Lung (tissue), 12 donors: ENCODE measurements around the gene TMEM60. TPM values are rescaled to one million over a fixed set of nuclear protein-coding genes. Genes with fewer than 3 reads are reported as not detected.
"Not testable (repeated sequence)": the region's sequence is repeated elsewhere in the genome, so short reads cannot be mapped to it uniquely, and the experiment has no call there.

Source experiments
- ATAC-seq: fragments of 200-7000 bp; cut with Tn5 transposase; one replicate; pipeline ENCODE4 v1.9.1; 2020; ENCODE audit warnings: moderate number of reproducible peaks; ENCODE audit not compliant: insufficient read depth, low FRiP score
- DNase-seq, 3 donors: peaks; one replicate each; pipeline ENCODE4 v3.0.0-alpha.2; 2013 to 2017
- H3K27ac ChIP-seq, 2 donors: one replicate each; pipeline ENCODE4 v1.5.1; 2013; ENCODE audit warnings: mild to moderate bottlenecking in 2 of 2, moderate library complexity in 2 of 2, control low read depth in 1 of 2, inconsistent platforms in 1 of 2, low read depth in 1 of 2, low read length in 1 of 2
- H3K27me3 ChIP-seq, 3 donors: one replicate each; pipeline ENCODE4 v1.5.1; 2013; ENCODE audit warnings: low read length in 2 of 3; ENCODE audit not compliant: control insufficient read depth in 3 of 3, insufficient read depth in 3 of 3
- H3K36me3 ChIP-seq, 4 donors: one replicate each; pipeline ENCODE4 v1.5.1; 2013; ENCODE audit warnings: low read length in 4 of 4, mild to moderate bottlenecking in 1 of 4, moderate library complexity in 1 of 4; ENCODE audit not compliant: control insufficient read depth in 4 of 4, insufficient read depth in 4 of 4
- H3K4me1 ChIP-seq, 5 donors: one replicate each; pipeline ENCODE4 v1.5.1; 2013; ENCODE audit warnings: low read length in 5 of 5, mild to moderate bottlenecking in 2 of 5, moderate library complexity in 1 of 5; ENCODE audit not compliant: control insufficient read depth in 5 of 5, insufficient read depth in 5 of 5
- H3K4me3 ChIP-seq: one replicate; pipeline ENCODE4 v1.5.1; 2013; ENCODE audit warnings: mild to moderate bottlenecking, control low read depth, moderate library complexity
- H3K9ac ChIP-seq, 2 donors: one replicate each; pipeline ENCODE4 v1.5.1; 2013; ENCODE audit warnings: low read length in 2 of 2, control low read depth in 1 of 2; ENCODE audit not compliant: insufficient read depth in 1 of 2
- H3K9me3 ChIP-seq, 4 donors: one replicate each; pipeline ENCODE4 v1.5.1; 2013; ENCODE audit warnings: low read length in 3 of 4, mild to moderate bottlenecking in 1 of 4, moderate library complexity in 1 of 4; ENCODE audit not compliant: control insufficient read depth in 4 of 4, insufficient read depth in 3 of 4
- WGBS, 2 donors: extraction: QIAGEN DNeasy Blood & Tissue Kit; methylation state at CpG; one replicate each; pipeline ENCODE4 v1.1.7; 2013; 5-methylcytosine and 5-hydroxymethylcytosine counted together
- polyA plus RNA-seq, 2 donors: library from polyadenylated mRNA; stranded (reverse); fragments of 200-250 nt; gene quantifications; one replicate each; pipeline ENCODE4 v1.2.1, GENCODE V29; 2013
- total RNA-seq, 2 donors: library from RNA; depleted of rRNA in 1 of 2; stranded (reverse); fragments of >200 nt in 1 of 2; gene quantifications; one replicate each; pipeline ENCODE4 v1.2.1, GENCODE V29; 2014 to 2021
- TF ChIP-seq, protein P1 (sequence below): IDR thresholded peaks from 2 replicates; pipeline ENCODE4 v1.5.1; 2012; ENCODE audit warnings: mild to moderate bottlenecking; ENCODE audit errors: control extremely low read depth, extremely low read depth
- donor health status: control.
- donor health status: control.
- donor health status: Bipolar disorder and iron deficiency.
- donor health status: healthy.
- donor health status: DM: yes; HTN: yes; CAD: no.

Gene TMEM60
- total and polyA plus RNA-seq, 4 donors, result 12.2 to 46.4 (median 19.6) TPM

DNA sequence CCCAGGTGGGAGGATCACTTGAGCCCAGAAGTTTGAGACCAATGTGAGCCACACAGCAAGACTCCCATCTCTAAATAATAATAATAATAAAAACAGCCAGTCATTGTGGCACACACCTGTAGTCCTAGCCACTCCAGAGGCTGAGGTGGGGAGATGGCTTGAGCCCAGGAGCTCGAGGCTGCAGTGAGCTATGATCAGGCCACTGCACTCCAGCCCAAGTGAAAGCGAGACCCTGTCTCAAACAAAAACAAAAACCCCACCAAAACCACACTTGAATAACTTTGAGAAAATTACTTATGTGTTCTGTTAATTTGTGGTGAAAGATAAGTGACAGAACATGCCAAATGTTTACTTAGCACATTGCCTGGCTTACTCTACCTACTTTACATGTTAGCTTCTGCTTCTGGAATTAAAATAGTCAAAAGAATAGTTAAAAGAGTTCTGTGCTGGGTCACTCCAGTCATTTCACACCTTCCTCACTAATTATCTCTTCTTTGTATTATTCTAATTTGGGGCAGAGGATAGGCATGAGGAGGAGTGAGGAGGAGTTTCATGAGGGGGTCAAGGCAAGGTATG, 9.8 kb downstream of the TMEM60 start:
- no peak for ATAC-seq
- TF ChIP-seq, protein P1, sequence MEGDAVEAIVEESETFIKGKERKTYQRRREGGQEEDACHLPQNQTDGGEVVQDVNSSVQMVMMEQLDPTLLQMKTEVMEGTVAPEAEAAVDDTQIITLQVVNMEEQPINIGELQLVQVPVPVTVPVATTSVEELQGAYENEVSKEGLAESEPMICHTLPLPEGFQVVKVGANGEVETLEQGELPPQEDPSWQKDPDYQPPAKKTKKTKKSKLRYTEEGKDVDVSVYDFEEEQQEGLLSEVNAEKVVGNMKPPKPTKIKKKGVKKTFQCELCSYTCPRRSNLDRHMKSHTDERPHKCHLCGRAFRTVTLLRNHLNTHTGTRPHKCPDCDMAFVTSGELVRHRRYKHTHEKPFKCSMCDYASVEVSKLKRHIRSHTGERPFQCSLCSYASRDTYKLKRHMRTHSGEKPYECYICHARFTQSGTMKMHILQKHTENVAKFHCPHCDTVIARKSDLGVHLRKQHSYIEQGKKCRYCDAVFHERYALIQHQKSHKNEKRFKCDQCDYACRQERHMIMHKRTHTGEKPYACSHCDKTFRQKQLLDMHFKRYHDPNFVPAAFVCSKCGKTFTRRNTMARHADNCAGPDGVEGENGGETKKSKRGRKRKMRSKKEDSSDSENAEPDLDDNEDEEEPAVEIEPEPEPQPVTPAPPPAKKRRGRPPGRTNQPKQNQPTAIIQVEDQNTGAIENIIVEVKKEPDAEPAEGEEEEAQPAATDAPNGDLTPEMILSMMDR, result no peak
- 94 to 98% methylated on average over 2 of the region's 2 CpGs for WGBS, 2 donors
- H3K9me3 ChIP-seq, result peaks cover 0 to 2% (median 0%) of the 10 kb centered on the region in 4 donors
- H3K4me3 ChIP-seq, result no peak overlapping the region
- H3K36me3 ChIP-seq, result peaks cover 0 to 6% (median 4%) of the 10 kb centered on the region in 4 donors
- no peak for DNase-seq
- no peak overlapping the region for H3K27ac ChIP-seq
- H3K9ac ChIP-seq, result no peak overlapping the region
- H3K27me3 ChIP-seq, result no peaks in the 10 kb centered on the region
- no peaks in the 10 kb centered on the region for H3K4me1 ChIP-seq

DNA sequence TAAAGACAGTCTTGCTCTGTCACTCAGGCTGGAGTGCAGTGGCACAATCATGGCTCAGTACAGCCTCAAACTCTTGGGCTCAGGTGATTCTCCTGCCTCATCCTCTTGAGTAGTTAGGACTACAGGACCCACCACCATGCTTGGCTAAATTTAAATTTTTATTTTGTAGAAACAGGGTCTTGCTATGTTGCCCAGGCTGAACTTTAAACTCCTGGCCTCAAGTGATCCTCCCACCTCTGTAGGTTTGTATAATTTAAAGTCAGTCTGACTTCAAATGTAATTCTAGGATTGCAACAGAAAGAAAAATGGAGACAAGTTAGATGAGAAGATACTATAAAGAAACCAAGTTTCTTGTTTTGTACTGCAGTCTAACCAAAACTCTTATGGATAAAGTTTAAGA, 11.5 kb downstream of the TMEM60 start:
- ATAC-seq (no peak), DNase-seq (no peak)
- peaks cover 0 to 2% (median 0%) of the 10 kb centered on the region in 4 donors for H3K9me3 ChIP-seq
- TF ChIP-seq, protein P1, result no peak
- no peak overlapping the region for H3K4me3 ChIP-seq
- no peaks in the 10 kb centered on the region for H3K4me1 ChIP-seq
- H3K27me3 ChIP-seq, result no peaks in the 10 kb centered on the region
- peaks cover 0 to 6% (median 4%) of the 10 kb centered on the region in 4 donors for H3K36me3 ChIP-seq
- H3K27ac ChIP-seq, result no peak overlapping the region
- H3K9ac ChIP-seq, result no peak overlapping the region

GRCh38 chr7:77786018-77786417, 12.2 kb downstream of the TMEM60 start:
- ATAC-seq, result no peak
- H3K9me3 ChIP-seq, result peaks cover 0 to 2% (median 0%) of the 10 kb centered on the region in 4 donors
- H3K27me3 ChIP-seq, result no peaks in the 10 kb centered on the region
- H3K27ac ChIP-seq, result no peak overlapping the region
- TF ChIP-seq, protein P1, result no peak
- WGBS, 2 donors, result 97 to 99% methylated on average over 3 of the region's 3 CpGs
- DNase-seq, result no peak
- H3K4me1 ChIP-seq, result no peaks in the 10 kb centered on the region
- peaks cover 0 to 7% (median 5%) of the 10 kb centered on the region in 4 donors for H3K36me3 ChIP-seq
- H3K9ac ChIP-seq, result no peak overlapping the region
- no peak overlapping the region for H3K4me3 ChIP-seq

DNA sequence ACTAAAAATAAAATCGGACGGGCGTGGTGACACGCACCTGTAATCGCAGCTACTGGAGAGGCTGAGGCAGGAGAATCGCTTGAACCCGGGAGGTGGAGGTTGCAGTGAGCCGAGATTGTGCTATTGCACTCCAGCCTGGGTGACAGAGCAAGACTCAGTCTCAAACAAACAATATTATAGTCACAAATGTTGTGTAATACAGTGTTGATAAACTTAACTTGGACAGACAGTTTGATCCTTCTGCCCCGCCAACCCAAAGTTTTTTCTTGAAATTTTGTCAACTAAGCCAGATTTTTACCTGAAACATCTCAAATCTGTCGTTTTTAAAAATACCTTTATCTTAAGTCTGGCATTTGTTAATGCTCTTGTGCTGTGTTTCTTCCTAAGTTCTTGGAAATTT, 13.8 kb downstream of the TMEM60 start:
- 92 to 93% methylated on average over 10 of the region's 10 CpGs for WGBS, 2 donors

More for the DNA sequence above, 13.8 kb downstream of the TMEM60 start:
- H3K9me3 ChIP-seq, H3K27ac ChIP-seq, ATAC-seq, DNase-seq, H3K4me3 ChIP-seq, H3K4me1 ChIP-seq, H3K9ac ChIP-seq, H3K27me3 ChIP-seq: not testable (repeated sequence)
- H3K36me3 ChIP-seq, result peaks cover 0 to 12% (median 7%) of the 10 kb centered on the region in 4 donors
